ENCODE results near the gene ABLIM1.
"Not testable (repeated sequence)": the region's sequence is repeated elsewhere in the genome, so short reads cannot be mapped to it uniquely, and the experiment has no call there.

Gene ABLIM1

GRCh38 chr10:114658175-114658574, at the start of gene ABLIM1:
Gene ABLIM1 (minus strand): TSS chr10:114658275. CDS start chr10:114658200, 75 bp downstream.
- DNase-seq (ENCODE audit: low read depth in 4 of 4, low spot score in 1 of 4): no peak

GRCh38 chr10:114706458-114707055, 48.5 kb upstream of the ABLIM1 start:
- DNase-seq (ENCODE audit: low read depth in 4 of 4, low spot score in 1 of 4): no peak

DNA sequence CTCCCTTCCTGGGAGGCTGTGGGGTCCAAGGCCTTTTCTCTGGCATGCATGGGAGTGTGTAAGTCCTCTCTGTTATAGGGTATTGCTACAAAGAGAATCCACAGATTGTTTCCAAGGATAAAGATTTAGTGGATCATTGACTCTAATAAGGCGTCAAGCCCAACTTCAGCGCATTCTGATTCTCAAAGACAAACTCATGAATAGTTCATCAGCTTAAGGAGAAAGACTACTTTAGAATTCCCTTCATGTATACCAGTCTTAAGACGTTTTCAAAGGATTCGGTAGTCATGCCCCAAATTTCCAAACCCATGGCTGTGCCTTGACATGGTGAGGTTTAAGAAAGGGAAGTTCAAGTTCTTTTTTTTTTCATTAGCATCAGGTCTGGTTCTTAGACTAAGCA, 46.6 kb upstream of the ABLIM1 start:
- DNase-seq (ENCODE audit: low read depth in 4 of 4, low spot score in 1 of 4): no peak

DNA sequence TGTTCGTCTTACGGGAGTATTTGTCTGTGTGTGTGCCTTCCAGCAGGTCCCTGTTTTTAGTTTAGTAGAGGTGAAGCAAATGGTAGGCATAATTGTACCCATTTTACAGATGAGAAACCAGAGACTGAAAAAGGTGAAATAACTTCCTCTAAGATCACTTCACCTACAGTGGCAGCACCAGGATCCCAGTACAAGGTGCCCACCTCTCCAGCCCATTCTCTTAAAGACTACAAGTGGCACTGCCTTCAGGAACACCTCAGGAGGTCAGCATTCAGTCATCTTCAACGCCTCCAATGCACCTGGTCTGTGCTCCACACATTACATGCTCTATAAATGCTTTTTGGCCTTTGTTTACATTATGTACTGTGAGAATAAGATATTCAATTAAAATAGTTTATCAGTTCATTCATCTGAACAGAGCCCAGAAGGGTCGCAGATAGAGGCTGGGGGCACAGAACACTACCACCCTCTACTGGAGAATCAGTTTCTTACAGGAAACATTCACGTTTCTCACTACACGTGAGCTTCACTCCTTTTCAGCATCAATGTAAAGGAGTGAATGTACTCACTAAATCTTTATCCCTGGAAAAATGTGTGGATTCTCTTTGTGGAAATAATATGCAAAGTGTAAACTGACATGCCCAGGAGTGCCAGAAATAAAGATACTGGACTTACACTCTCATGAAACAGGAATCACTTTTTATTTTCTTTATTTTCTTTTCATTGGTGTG, 45.5 kb upstream of the ABLIM1 start:
- DNase-seq (ENCODE audit: low read depth in 4 of 4, low spot score in 1 of 4): peak in 1 of 4 experiments; percentile 7

- DNase-seq (ENCODE audit: low read depth in 4 of 4, low spot score in 1 of 4): no peak
Observed at GRCh38 chr10:114698271-114699061, 40.4 kb upstream of the ABLIM1 start.

- no peak for DNase-seq (ENCODE audit: low read depth in 4 of 4, low spot score in 1 of 4)
Observed at GRCh38 chr10:114697061-114697598, 39.1 kb upstream of the ABLIM1 start.

- DNase-seq (ENCODE audit: low read depth in 4 of 4, low spot score in 1 of 4): not testable (repeated sequence)
Observed at GRCh38 chr10:114696301-114696700, 38.2 kb upstream of the ABLIM1 start.

DNA sequence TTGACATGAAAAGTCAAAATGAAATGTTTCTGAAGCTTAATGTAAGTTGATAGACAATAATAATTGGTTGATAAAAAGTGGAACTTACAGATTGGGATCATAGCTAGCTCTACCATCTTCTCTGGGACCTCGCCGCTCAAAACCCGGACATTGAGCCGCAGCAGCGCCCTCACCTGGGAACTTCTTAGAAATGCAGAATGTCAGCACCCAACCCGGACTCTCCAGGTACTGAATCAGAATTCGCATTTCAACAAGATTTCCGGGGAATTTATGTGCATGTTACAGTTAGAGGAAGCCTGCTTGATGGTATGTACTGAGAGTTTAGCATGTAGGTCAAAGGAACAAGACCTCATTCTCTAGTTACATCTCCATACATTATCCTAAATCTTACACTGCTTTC, 36.7 kb upstream of the ABLIM1 start:
- DNase-seq (ENCODE audit: low read depth in 4 of 4, low spot score in 1 of 4): peak in 2 of 4 experiments; percentile 8

GRCh38 chr10:114694062-114694461, 36.0 kb upstream of the ABLIM1 start:
- DNase-seq (ENCODE audit: low read depth in 4 of 4, low spot score in 1 of 4): no peak

- no peak for DNase-seq (ENCODE audit: low read depth in 4 of 4, low spot score in 1 of 4)
Observed at GRCh38 chr10:114691442-114691941, 33.4 kb upstream of the ABLIM1 start.

DNA sequence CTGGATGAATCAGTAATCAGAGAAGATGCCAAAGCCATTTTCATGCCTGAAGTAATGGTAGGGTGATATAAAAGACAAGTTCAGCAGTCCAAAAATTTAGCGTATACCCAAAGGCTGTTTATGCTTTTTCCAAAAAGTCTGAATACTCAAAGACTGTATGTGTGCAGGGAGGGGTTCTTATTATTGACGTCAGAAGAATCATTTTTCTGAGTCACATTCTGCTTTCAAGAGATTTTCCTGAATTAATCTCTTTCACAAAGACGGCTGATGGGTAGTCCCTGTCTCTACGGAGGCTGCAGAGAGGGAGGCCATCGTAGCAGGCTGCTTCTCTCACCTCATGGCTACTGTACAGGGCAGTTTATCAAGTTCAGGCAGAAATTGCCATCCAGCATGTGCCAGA, 30.7 kb upstream of the ABLIM1 start:
- no peak for DNase-seq (ENCODE audit: low read depth in 4 of 4, low spot score in 1 of 4)

DNA sequence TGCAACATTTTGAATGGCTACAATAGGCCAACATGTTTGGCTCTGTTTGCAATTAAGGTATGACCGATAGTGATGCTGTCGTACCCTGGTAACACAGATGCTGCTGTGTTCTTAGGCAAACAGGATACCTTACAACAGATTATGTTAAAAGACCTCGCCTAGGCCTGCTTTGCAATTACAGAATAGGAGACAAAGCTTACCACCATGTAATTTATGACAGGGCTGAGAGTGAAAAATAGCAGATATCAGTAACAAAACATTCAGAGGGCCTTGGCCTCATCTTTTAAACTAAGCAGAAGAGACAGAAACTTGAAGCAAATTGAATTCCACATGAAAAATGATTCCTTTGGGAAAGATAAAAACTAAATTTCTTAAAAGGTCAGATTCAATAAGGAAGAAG, 29.4 kb upstream of the ABLIM1 start:
- DNase-seq (ENCODE audit: low read depth in 4 of 4, low spot score in 1 of 4): no peak

GRCh38 chr10:114686013-114686412, 27.9 kb upstream of the ABLIM1 start:
- no peak for DNase-seq (ENCODE audit: low read depth in 4 of 4, low spot score in 1 of 4)

- no peak for DNase-seq (ENCODE audit: low read depth in 4 of 4, low spot score in 1 of 4)
Observed at GRCh38 chr10:114685456-114685855, 27.4 kb upstream of the ABLIM1 start.

DNA sequence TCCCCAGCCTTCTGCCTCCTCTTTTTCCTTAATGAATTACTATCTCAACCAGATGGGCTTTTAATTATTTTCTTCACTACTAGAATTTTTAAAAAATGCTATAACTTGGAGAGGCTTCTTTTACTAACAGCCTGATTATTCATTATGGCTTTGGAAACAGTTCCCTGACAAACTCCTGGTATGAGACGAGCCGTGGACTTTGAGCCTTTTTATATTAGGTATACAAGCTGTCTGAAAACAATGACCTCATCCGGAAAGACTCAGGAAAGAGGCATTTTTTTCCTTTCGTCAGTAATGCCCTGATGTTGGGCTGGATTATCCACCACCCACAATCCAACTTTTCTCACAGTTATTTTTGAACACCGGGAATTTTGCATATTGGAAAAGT, 26.7 kb upstream of the ABLIM1 start:
- no peak for DNase-seq (ENCODE audit: low read depth in 4 of 4, low spot score in 1 of 4)

DNA sequence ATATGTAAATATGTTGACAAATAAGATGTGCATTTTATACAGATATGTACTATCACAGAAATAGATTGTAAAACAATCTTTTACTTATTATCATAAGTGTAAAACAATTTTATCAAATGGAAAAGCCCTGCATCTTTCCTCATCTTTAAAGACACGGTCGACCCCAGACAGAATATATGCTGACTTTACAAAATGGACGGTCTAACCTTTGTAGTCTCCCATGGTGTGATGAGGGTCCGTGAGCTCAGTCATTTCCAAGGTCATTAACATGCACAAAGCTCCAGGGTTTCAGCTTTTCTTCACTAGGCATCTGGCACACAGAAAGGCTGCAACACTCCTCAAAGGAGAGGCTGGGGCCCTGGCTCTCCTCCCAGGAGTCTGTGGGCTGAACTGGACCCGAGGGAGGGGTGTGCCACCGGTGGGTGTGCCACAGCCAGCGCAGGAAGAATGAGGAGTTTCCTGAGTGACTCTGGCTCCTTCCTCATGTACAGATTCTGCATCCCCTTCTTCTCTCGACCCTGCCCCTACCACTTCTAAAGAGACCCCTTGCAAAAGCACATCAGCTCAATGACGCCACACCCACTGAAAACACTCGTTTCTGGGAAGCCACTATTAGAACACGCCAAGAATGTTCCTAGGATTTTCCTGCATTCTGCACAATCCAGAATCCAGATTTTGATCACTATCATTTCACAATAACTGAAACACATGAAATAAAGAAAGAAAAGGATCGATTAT, 26.2 kb upstream of the ABLIM1 start:
- DNase-seq (ENCODE audit: low read depth in 4 of 4, low spot score in 1 of 4): no peak

DNA sequence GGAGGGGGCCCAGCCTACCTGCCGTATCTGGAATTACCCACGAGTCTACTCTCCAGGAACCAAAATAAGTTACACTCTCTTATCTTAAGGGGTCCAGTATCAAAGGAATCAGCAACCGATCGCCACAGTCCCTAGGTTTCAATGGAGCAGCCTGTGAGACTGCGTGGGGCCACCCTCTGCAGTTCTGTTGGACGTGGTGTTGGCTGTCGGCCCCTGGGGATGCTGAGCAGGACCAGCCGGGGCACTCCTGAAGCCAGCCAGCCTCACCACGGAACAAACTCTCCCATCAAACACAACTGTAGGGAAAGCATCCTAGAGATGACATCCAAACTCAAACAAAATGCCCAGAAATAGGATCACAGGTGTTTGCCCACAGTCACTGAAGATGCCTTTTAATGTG, 25.5 kb upstream of the ABLIM1 start:
- no peak for DNase-seq (ENCODE audit: low read depth in 4 of 4, low spot score in 1 of 4)

GRCh38 chr10:114683162-114683561, 25.1 kb upstream of the ABLIM1 start:
- no peak for DNase-seq (ENCODE audit: low read depth in 4 of 4, low spot score in 1 of 4)

DNA sequence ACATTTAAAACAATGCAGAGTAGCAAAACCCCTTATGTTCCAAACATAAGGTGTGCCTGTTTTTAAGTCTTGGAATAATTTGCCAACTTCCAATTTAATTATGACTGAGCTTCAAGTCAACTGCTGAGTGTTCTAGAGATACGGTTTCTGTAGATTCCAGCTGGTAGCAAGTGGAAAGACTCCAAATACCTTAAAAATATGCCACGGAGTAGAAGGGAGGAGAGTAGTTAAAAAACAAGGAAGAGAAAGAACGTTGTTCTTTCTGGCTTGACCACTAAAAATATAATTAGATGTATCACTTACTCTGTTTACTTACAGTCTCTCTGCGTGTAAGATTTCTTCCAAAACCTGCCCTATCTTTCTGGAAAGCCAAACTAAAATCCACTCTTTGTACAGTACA, 24.5 kb upstream of the ABLIM1 start:
- no peak for DNase-seq (ENCODE audit: low read depth in 4 of 4, low spot score in 1 of 4)

GRCh38 chr10:114682121-114682520, 24.0 kb upstream of the ABLIM1 start:
- no peak for DNase-seq (ENCODE audit: low read depth in 4 of 4, low spot score in 1 of 4)

DNA sequence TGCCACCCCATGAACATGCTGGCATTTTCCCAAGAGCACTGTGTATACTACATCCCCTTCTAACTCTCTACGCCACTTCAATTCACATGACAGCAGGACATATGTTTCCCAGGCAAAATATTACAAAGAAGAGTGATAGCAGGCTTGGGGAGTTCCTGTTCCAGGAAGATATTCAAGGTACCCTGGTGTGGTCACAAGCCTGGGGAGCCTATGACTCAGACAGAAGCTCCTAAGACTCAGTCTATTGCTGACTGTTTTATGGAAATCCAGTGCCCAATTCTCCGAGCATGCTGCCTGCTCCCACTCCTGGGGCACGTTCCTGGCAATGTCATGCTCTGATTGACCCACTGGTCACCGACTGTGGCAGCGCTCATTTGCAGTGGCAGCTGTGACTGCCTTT, 23.5 kb upstream of the ABLIM1 start:
- DNase-seq (ENCODE audit: low read depth in 4 of 4, low spot score in 1 of 4): no peak
